ENCODE data around the gene JAKMIP2.

Gene JAKMIP2

DNA sequence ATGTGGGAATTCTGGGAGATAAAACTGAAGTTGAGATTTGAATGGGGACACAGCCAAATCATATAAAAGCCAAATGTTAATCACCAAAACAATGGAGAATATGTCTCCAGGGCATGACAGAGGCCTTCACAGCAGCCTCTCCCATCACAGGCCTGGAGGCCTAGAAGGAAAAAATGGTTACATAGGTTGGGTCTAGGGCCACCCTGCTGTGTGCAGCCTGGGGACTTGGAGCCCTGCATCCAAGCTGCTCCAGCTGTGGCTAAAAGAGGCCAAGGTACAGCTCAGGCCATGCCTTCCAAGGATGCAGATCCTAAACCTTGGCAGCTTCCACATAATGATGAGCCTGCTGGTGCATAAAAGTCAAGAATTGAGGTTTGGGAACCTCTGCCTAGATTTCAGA, 85.1 kb downstream of the JAKMIP2 start:
- DNase-seq (ENCODE audit: low read depth, low spot score): no peak

DNA sequence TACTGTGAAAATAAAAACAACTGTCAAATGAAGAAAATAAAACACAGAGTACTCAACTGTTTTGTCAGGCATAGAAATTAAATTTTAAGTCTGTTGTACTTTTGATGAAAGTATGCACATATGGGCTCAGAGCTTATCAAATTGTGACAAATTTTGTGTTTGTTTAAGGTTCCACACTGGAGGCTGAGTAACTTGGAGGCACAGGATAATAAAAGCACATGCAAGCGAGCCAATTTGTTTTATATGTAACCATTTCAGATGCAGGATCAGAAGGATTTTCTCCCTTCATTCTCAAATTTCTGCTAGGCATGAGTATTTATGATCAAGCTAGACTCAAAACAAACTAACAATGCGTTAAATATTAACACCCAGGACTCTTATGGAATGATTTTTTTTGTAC, 87.8 kb downstream of the JAKMIP2 start:
- no peak for DNase-seq (ENCODE audit: low read depth, low spot score)

DNA sequence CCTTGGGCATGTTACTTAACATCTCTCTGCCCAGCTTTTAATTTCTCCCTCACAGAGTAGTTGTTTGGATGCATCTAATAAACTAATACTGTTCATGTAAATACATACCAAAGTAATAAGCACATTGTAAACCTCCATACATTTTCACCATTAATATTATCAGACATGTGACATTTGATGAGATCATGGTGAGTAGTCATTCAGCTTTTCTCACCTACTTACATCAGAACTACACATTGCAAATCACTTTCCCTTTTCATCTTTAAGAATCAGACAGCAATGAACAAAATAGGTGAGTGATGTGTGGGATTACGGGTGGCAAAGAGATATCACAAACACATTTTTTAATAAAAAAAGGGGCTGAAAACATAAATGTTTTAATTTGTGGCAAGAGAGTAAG, 89.3 kb downstream of the JAKMIP2 start:
- DNase-seq (ENCODE audit: low read depth, low spot score): no peak

DNA sequence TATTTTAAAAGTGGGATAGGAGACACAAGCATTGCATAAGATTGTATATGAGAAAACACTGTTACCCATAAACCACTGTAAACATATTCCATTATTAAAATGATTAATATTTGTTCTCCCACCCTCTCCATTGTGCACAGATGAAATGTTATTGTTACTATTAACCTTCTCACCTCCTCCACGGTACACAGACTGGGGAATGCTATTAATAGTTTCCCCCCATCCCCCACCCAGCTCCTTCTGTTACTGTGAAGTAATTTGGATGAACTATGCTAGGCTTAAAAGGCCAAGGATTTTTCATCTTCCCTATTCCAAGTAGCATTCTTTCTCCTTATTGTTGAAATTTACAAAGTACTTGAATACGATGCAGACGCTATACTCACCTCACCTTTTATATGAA, 91.4 kb downstream of the JAKMIP2 start:
- DNase-seq (ENCODE audit: low read depth, low spot score): no peak

DNA sequence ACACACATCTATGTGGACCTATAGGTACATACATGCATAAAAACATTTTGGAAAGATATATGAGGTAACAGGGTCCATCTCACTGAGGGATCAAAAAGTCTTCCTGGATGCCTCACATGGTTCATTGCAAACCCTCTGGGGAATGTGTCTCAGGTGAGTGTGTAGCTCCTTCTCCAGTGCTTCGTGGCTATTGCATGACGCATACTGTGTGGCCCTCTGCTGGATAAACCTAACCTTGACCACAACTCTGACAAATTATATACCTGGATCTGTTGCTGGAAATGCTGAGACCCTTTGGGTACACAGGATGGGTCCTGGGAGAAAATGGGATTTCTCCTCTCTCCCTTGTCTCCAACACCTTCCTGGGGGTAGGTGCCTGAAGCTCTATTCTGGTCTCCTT, 91.9 kb downstream of the JAKMIP2 start:
- no peak for DNase-seq (ENCODE audit: low read depth, low spot score)

DNA sequence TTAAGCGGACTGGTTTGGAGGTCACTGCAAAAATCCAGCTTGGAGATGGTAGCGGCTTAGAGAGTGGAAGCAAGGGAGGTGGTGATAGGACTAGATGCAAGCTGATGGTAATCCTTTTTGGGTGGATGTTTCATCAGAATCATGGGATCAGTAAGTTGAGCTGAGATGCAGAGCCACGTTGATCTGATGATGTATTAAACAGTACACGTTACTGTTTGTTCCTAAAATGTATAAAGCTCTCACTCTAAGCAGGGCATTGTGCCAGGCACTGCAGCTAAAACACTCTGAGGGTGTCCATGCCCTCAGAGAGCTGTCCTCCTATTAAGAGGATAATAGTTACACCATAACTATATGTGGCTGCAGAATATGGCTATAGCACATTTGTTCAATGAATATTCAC, 93.1 kb downstream of the JAKMIP2 start:
- no peak for DNase-seq (ENCODE audit: low read depth, low spot score)

DNA sequence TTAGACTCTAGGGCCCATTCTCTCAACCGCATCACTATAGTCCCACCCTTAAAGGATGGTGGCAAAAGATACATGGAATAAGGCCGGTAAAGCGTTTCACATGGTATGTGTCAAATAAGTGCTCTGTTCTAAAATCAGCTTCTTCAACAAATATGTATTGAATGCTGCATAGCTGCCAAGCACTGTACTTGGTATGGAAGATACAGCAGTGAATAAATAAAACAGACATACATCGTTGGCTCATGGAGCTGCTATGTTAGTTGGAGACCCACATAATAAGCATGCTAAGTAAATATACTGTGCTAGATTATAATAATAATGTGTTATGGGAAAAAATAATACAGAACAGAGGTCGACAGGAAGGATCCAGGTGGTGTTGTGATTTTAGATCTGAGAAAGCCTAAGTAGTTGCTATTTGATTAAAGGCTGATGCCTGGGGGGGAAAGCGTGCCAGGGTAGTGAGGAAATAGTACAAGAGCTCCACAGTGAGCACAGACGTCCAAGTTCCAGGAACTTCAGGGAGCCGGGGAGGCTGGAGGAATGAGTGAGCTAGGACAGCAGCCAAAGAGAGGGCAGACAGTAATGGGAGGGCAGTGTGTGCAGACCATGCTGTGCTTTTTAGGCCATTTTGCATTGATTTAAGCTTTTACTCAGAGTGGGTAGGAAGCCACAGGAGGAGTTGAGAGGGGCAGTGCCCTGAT, 93.7 kb downstream of the JAKMIP2 start:
- DNase-seq (ENCODE audit: low read depth, low spot score): no peak

DNA sequence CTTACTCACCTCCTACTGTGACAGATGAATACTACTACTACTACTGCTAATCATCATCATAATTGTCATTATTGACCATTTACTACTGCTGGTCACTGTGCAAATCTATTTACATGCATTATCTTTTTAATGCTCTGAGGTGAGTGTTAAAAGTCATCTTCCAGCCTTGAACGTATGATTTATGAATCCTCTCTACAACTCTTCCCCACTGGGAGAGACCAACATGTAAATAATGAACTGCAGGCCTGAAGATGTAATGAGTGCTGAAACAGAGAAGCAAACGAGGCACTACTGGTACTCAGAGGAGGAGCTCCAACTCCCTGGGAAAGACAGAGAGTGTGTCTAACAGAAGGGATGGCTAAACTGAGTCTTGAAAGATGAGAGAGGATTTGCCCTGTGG, 95.4 kb downstream of the JAKMIP2 start:
- no peak for DNase-seq (ENCODE audit: low read depth, low spot score)

DNA sequence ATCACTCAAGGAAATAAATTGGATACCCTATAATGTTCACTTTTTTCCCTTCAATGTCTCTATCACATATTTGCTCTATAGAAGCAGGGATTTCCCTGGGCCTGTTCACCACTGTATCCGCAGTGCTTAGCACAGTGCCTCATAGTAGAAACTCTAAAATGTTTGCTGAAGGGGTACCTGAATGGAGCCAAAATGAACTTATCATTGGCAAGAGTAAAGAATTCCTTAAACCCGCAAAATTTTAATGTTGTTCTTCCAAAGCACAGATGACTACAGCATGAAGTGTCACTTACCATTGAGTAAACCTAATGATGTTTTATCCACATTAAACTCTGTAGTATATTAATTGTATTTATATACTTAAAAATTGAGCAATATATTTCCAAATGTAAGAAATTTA, 96.1 kb downstream of the JAKMIP2 start:
- DNase-seq (ENCODE audit: low read depth, low spot score): no peak

DNA sequence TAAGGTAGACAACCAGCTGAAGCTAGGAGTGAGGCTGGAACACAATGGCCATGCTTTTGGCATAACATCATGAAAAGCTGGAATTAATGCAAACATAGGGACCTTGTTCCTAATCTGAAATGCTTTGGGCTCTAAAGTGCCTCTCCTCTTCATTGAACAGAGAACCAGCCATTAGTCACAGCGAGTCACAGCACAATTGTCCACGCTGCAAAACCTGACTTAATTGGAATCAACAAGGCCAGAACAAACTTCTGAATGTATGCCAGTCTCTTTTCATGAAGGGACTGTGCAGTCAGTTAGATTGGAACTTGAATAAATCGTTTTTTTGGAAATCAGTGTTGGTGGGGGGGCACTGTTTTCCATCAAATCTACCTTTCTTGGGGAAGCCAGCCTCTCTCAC, 96.5 kb downstream of the JAKMIP2 start:
- DNase-seq (ENCODE audit: low read depth, low spot score): no peak

DNA sequence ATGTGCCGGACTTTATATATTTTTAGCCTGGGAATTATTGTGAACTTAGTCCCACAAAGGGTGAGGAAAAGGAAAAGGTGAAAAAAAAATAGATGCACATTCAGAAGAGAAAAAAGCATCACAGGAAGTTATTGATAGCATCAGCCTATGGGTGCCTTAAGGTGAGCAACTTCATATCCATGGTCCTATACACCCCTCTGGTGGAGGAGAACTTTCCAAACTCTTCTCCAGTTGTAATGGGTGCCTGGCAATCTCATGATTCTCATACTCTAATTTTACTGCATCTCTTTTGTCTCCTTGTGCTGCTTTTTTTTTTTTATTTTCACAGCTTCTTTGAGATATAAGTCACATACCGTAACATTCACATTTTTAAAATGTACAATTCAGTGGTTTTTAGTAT, 107.4 kb downstream of the JAKMIP2 start:
- DNase-seq (ENCODE audit: low read depth, low spot score): no peak

DNA sequence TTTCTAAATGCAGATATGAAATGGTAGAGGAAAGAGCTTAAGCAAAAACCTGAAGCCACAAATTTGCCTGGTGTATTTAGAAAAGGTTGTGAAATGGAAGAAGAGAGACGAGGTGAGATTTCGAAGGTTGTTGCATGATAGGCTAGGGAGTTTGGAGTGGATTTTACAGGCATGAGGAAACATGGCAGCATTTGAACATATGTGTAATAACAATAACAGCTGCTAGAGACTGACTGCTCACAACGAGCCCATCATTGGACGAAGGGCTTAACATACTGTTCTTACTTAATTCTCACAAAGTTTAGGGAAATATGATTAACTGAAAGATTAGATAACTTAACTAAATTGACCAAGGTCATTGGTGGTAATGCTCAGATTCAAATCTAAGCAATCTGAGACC, 108.1 kb downstream of the JAKMIP2 start:
- DNase-seq (ENCODE audit: low read depth, low spot score): no peak

DNA sequence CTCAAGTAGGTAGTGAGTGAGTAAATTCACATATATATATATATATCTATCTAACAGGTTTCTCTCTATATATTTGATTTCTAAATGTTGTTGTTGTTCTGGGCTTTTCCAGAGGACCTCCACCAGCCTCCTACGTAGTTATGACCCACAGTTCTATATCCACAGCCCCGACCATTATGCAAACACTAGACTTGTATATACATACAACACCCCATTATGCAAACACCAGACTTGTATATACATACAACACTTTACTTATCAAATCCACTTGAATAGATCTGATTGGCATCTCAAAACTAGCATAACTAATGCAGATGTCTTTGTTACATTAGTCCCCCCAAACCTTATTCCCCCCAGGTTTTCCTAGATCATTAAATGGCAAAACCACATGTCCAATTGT, 108.7 kb downstream of the JAKMIP2 start:
- no peak for DNase-seq (ENCODE audit: low read depth, low spot score)

DNA sequence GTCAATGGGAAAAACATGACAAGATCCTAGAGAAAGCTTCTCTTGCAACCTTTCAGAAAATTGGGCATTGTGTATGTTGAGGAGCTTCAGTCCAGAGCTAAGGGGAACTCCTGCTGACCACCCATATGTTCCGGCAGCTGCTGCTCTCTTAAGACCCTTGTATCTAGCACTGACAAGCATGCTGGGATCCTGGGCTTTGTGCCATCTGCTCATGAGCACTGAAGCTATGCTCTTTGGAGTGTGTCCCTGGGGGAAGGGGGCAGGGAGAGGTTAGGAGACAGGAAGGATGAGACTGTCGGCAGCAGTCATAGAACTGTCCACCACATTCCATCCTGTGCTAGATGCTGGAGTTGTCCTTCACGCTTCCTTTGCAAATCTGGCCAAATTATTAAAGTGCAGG, 109.3 kb downstream of the JAKMIP2 start:
- DNase-seq (ENCODE audit: low read depth, low spot score): no peak

DNA sequence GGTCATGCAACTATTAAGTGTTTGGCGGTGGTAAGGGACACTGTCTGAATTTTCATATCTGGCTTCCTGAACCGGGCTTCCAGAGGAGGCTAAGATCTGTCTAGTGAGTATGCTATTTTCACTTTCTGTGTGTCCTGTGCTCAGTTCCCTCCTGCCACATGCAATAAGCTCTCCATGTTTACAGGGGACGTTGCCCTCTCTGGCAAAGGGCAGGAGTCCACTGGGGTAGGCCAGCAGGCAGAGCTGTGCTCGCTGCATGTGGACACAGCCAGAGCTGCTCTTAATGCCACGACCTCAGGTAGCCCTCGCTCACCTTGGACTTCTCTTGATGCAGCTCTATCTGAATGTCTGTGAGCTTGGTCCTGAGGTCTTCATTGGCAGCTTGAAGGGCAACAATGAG, 111.2 kb downstream of the JAKMIP2 start:
- DNase-seq (ENCODE audit: low read depth, low spot score): no peak

DNA sequence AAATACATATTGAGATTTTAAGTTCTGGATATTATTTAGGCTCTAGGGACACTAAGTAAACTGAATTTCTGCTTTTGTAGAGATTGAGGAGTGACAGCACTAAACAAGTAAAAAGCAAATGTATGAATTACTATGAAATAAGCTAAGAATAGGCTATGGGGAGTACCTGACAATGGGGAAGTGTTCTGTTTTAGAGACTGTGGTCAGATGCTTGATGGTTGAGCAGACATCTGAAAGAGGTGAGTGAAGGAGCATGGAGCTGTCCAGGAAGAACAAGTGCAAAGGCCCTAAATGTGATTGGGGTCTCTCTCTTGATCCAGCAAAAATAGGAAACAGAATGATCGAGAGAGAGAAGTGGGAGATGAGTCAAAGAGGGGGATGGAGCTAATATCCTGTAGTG, 111.7 kb downstream of the JAKMIP2 start:
- no peak for DNase-seq (ENCODE audit: low read depth, low spot score)

DNA sequence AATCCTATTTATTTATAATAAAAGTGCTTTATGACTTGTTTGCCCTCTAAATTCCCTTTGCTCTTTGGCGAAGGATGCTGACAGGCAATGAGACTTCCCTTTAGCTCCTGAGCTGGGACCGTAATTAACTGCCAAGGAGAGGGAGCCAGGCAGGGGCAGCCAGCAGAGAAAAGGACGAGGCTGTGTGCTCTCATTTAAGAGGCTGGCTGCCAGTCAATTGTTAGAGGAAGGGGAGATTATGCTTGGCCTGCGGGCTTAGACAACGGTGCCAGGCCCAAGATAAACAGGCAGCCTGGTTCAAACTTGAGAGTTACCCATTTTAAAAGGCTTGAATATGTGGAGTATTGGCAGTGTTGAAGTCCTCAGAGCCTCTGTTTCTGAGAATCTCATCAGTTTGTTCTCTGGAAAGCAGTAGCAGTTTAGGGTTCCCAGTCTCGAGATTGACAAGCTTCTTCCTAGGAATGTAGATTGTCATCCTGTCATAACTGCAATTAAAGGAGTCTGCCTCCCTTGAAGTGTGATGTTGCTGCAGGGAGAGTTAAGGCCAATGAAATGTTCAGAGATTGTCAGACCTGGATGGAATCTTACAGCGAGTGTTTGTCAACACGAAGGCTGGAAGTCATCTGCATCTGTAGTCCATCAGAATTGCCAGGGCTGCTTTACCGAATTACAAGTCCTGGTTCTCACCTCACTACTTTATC, 113.2 kb downstream of the JAKMIP2 start:
- no peak for DNase-seq (ENCODE audit: low read depth, low spot score)

DNA sequence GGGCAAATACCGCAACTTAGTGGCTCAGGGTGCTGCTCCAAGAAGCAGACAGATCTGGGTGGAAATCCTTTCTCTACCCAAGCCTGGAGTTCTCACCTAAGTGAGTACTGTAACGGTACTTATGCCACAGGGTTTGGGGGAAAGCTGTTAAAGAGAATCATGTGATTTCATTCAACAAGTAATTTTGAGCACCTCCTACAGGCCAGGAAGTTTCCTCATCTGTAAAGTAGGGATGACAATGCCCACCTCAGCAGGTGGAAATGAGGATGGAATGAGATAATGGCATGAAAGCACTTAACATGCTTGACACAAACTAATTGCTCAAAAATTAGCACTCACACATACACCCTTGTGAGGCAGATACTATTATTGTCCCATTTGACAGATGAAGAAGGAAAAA, 114.1 kb downstream of the JAKMIP2 start:
- DNase-seq (ENCODE audit: low read depth, low spot score): no peak

DNA sequence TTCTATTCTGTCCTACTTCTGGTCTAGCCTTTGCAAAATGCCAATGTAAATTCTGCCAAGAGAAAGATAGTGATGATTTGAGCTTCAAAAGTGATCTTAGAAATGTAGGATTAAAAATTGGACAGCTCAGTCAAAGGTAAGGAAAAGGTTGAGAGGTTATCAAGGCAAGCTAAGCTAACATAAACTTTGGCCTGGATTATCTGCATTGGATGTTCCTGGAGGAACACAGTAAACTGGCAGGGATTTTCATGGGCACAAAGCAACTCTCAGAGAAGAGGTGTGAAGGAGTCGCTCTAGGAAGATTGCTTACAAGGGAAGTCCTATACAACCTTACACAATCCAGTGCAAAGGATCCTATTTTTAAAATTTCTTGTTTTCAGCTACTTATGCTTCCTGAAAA, 115.2 kb downstream of the JAKMIP2 start:
- DNase-seq (ENCODE audit: low read depth, low spot score): no peak

DNA sequence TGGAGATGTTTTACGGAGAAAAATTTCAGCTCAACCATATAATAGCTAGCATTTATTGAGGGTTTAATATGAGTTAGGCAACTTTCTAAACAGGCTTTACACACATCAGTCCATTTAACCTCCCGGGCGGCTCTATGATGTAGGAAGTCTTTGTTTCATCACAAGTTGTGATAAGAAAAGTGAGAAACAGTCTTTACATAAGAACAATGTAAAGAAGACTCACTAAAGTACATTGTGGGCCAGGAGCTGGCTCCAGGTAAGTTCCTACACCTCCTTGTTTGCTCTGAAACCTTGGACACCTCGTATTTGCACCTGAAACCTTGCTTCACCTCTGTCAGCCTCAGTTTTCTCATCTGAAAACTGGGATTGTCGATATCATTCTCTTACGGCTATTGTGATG, 116.1 kb downstream of the JAKMIP2 start:
- no peak for DNase-seq (ENCODE audit: low read depth, low spot score)

DNA sequence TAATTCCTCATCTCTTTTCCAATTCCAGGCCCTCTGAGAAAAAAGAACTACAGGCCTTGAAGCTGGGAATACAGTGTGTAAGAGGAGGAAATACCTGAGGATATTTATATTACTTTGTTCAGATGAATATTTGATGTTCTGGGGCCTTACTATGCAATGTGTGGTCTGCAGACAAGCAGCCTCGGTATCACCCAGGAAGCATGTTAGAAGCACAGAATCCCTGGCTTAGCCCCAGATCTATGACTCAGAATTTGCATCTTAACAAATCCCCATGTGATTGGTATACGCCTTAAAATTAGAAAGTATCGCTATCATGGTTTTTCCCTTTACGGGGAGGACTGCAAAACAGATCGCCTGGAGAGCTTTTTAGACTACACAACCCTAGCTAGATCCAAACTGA, 121.0 kb downstream of the JAKMIP2 start:
- no peak for DNase-seq (ENCODE audit: low read depth, low spot score)

DNA sequence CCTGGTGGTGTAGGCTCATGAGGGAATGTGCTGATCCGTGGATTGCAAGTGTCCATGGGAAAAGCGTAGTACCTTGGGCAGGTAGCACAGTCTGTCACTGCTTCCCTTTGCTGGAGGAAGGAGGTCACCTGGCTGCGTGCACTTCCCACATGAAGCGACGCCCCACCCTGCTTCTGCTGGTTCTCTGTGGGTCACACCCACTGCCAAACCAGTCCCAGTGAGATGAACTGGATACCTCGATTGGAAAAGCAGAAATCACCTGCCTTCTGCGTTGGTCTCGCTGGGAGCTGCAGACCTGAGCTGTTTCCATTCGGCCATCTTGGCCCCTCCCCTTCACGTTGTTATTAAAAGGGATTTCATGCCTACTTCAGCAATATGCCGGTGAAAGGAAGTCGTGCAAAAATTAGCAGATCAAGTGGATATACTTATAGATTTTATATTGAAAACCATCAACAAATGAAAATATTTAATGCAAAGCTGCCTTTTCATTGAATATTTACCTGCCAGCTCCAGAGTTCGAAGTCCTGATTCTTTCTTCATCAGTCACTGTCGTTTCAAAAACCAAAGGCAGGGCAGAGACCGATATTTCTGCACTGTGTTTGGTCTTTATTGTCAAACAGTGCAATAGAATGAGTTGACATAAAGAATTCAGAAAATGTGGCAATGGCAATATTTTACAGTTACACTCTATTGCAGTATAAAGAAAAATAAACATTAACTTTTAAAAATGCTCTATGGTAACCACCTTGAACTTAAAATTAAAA, 123.2 kb downstream of the JAKMIP2 start:
- no peak for DNase-seq (ENCODE audit: low read depth, low spot score)
